ENCODE results near the gene PARN. TPM values are rescaled to one million over a fixed set of nuclear protein-coding genes. Genes with fewer than 3 reads are reported as not detected.

Gene PARN
- total and polyA plus RNA-seq, 7 donors = 10.3 to 20.9 (median 14.1) TPM

DNA sequence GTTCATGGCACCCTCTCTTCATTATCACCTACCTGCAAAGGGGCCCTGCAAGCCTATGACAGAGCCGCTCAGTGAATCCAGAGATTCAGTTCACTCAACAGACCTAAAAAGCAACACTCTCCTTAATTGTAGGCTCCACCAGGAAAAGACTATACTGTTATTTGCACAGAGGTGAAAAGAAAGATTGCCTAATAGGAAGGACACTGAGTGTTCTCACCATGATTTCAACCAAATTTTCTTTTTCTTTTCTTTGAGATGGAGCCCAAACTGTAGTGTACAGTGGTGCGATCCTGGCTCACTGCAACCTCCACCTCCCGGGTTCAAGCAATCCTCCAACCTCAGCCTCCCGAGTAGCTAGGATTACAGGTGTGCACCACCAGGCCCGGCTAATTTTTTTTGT is 104.5 kb downstream of the PARN start:
- Histone ChIP-seq H3K27me3 (ENCODE audit: insufficient read depth in 3 of 3, low read length in 2 of 3) (no peaks in the 10 kb centered on the region), H3K4me3 (no peak overlapping the region), H3K27ac (no peak overlapping the region), H3K9me3 (no peaks in the 10 kb centered on the region), H3K4me1 (peaks cover 23% of the 10 kb centered on the region), H3K36me3 (ENCODE audit: insufficient read depth in 1 of 2, low read depth in 1 of 2) (no peaks in the 10 kb centered on the region)
- WGBS, 3 donors = 97 to 98% (median 98%) methylated on average over 5 of the region's 5 CpGs
- ATAC-seq (no peak), DNase-seq (no peak)
- TF ChIP-seq, protein P1, sequence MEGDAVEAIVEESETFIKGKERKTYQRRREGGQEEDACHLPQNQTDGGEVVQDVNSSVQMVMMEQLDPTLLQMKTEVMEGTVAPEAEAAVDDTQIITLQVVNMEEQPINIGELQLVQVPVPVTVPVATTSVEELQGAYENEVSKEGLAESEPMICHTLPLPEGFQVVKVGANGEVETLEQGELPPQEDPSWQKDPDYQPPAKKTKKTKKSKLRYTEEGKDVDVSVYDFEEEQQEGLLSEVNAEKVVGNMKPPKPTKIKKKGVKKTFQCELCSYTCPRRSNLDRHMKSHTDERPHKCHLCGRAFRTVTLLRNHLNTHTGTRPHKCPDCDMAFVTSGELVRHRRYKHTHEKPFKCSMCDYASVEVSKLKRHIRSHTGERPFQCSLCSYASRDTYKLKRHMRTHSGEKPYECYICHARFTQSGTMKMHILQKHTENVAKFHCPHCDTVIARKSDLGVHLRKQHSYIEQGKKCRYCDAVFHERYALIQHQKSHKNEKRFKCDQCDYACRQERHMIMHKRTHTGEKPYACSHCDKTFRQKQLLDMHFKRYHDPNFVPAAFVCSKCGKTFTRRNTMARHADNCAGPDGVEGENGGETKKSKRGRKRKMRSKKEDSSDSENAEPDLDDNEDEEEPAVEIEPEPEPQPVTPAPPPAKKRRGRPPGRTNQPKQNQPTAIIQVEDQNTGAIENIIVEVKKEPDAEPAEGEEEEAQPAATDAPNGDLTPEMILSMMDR (IDR thresholded peaks at IDR 0.05) = no peak
- intact Hi-C loops (cut with DNase I) = loop anchor here (5.0 to 10.0 kb wide), 6 partner anchors 38 to 601 kb away; partner anchors contain the start of gene ERCC4 (in 1 of the 2)

DNA sequence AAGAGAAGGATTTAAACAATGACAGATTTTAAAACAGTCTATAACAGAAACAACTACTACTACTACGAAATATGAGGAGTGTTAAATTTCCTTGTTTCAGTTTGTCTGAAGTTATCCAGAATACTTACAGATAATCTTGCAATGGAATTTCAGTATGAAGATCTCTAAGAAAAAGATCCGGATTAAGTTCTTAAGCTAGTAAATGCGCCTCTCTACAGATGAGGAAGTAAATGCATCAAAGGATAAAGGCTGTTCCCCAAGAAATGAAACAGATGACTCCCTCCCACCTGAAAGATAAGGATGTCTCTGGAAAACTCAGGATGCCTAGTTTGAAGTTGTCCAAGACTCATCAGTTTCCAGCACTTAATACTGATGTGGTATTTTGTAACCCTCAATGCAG is 105.1 kb downstream of the PARN start:
- TF ChIP-seq, protein P1 (IDR thresholded peaks at IDR 0.05) = no peak
- Histone ChIP-seq H3K4me3 (no peak overlapping the region), H3K9me3 (no peaks in the 10 kb centered on the region), H3K27ac (no peak overlapping the region), H3K4me1 (peaks cover 23% of the 10 kb centered on the region), H3K27me3 (ENCODE audit: insufficient read depth in 3 of 3, low read length in 2 of 3) (no peaks in the 10 kb centered on the region), H3K36me3 (ENCODE audit: insufficient read depth in 1 of 2, low read depth in 1 of 2) (no peaks in the 10 kb centered on the region)
- 84 to 90% (median 86%) methylated on average over 3 of the region's 3 CpGs for WGBS, 3 donors
- intact Hi-C loops (cut with DNase I) = loop anchor here (5.0 to 10.0 kb wide), 6 partner anchors 38 to 600 kb away; partner anchors contain the start of gene ERCC4 (in 1 of the 2)
- no peak for DNase-seq
- no peak for ATAC-seq

DNA sequence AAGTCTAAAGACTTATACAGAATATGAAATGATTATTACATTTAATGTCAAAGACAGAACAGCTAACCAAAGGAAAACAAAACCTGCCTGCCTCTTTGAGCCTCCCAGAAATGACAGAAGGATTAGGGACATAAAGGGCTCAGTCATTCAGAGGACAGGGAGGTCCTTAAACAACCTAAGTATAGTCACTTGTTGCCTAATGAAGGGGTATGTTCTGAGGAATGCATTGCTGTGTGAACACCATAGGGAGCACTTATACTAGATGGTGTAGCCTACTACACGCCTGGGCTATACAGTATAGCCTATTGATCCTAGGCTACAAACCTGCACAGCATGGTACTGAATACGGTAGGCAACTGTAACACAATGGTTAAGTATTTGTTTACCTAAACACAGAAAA is 106.4 kb downstream of the PARN start:
- no peak overlapping the region for H3K4me3 ChIP-seq
- WGBS, 3 donors = 92 to 98% (median 93%) methylated on average over 2 of the region's 2 CpGs

DNA sequence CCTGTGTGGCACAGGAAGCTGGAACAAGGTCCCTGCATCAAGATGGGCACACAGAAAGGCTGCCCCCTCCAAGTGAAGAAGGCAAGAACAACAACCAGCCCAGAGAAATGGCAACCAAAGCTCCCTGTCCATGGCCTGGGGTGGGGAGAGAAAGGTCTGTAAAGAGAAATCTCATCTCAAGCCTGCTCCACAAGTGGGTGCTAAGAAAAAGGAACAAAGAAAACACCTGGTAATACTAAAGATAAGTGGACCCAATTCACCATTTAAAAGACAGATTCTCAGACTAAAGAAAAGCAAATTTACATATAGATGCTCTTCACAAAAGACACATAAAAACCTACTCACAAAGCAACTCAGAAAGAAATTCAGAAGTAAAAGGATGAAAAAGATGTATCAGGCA is 107.4 kb downstream of the PARN start:
- TF ChIP-seq, protein P1 (IDR thresholded peaks at IDR 0.05) = no peak
- Histone ChIP-seq H3K36me3 (ENCODE audit: insufficient read depth in 1 of 2, low read depth in 1 of 2) (no peaks in the 10 kb centered on the region), H3K4me1 (peaks cover 13% of the 10 kb centered on the region), H3K4me3 (no peak overlapping the region), H3K9me3 (no peaks in the 10 kb centered on the region), H3K27me3 (ENCODE audit: insufficient read depth in 3 of 3, low read length in 2 of 3) (no peaks in the 10 kb centered on the region), H3K27ac (no peak overlapping the region)
- DNase-seq = no peak
- no peak for ATAC-seq
- intact Hi-C loops (cut with DNase I) = loop anchor here in 1 of 2 donors (10.0 kb wide), 3 partner anchors 88 to 598 kb away; partner anchors contain the start of gene ERCC4

More for the DNA sequence above, 106.4 kb downstream of the PARN start:
- intact Hi-C loops (cut with DNase I) = loop anchor here in 1 of 2 donors (10.0 kb wide), 3 partner anchors 89 to 599 kb away; partner anchors contain the start of gene ERCC4
- Histone ChIP-seq H3K27me3 (ENCODE audit: insufficient read depth in 3 of 3, low read length in 2 of 3) (no peaks in the 10 kb centered on the region), H3K9me3 (no peaks in the 10 kb centered on the region), H3K36me3 (ENCODE audit: insufficient read depth in 1 of 2, low read depth in 1 of 2) (no peaks in the 10 kb centered on the region), H3K27ac (peak overlapping the region; percentile 21), H3K4me1 (peaks cover 19% of the 10 kb centered on the region)
- DNase-seq (no peak), ATAC-seq (peak in 1 of 4 donors; percentile 63)
- TF ChIP-seq, protein P1 (IDR thresholded peaks at IDR 0.05) = no peak

DNA sequence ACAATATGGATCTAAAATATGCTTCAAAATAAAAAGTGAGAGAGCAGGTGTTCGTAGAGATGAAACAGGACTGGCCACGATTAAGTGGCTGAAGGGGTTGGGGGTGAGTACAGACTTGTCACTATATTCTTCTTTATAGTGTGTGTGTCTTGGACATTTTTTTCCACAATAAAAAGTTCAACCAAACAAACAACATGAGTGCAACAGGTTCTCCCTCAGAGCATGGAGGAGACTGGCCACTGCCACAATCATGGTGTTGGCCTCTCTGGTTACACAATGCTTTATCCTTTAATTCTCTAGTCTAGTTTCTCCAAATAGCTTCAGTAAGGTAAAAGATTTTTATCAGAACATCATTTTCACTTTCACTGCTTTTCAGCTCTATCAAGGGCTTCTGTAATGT is 109.3 kb downstream of the PARN start:
- H3K27me3 ChIP-seq (ENCODE audit: insufficient read depth in 3 of 3, low read length in 2 of 3) = no peaks in the 10 kb centered on the region
- H3K4me3 ChIP-seq = no peak overlapping the region
- no peaks in the 10 kb centered on the region for H3K36me3 ChIP-seq (ENCODE audit: insufficient read depth in 1 of 2, low read depth in 1 of 2)
- H3K27ac ChIP-seq = no peak overlapping the region
- intact Hi-C loops (cut with DNase I) = loop anchor here in 1 of 2 donors (10.0 kb wide), 3 partner anchors 86 to 596 kb away; partner anchors contain the start of gene ERCC4
- TF ChIP-seq, protein P1 (IDR thresholded peaks at IDR 0.05) = no peak
- no peak for DNase-seq
- H3K9me3 ChIP-seq = no peaks in the 10 kb centered on the region
- ATAC-seq = no peak
- 88 to 97% (median 89%) methylated on average over 2 of the region's 2 CpGs for WGBS, 3 donors
- no peaks in the 10 kb centered on the region for H3K4me1 ChIP-seq

Data from psoas muscle (tissue), 8 donors.